HS-27A (cell line): ENCODE data around the gene CDH12.
"Not testable (repeated sequence)": the region's sequence is repeated elsewhere in the genome, so short reads cannot be mapped to it uniquely, and the experiment has no call there.

Experiments used
- DNase-seq: peaks from one replicate; pipeline ENCODE4 v3.0.0-alpha.2; 2012; ENCODE audit warnings: low read depth, missing footprints

CDH12 gene

GRCh38 chr5:22567983-22568382, 285.2 kb downstream of the CDH12 start:
- DNase-seq = no peak

- no peak for DNase-seq
Observed at GRCh38 chr5:22560147-22560546, 293.0 kb downstream of the CDH12 start.

- no peak for DNase-seq
Observed at GRCh38 chr5:22557251-22557650, 295.9 kb downstream of the CDH12 start.

GRCh38 chr5:22554475-22554874, 298.7 kb downstream of the CDH12 start:
- no peak for DNase-seq

- no peak for DNase-seq
Observed at GRCh38 chr5:22549876-22550671, 303.1 kb downstream of the CDH12 start.

DNA sequence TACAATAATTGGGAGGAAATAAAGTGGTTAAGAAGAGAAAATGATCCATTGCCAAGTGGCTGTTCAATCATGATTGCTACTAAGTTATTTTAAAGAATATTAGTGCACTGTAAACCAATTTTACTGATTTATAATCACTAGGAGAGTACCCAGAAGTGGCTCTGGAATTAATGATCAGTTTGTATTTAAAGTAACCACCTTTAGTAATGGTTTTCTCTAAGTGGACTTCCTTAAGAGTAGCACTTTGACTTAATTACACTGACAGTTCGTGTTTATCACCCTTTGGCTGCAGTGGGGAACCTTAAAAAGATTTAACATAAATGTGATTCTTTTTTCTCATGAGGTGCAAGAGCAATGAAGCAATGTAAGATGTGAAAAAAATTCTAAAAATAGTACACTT, 310.8 kb downstream of the CDH12 start:
- no peak for DNase-seq

DNA sequence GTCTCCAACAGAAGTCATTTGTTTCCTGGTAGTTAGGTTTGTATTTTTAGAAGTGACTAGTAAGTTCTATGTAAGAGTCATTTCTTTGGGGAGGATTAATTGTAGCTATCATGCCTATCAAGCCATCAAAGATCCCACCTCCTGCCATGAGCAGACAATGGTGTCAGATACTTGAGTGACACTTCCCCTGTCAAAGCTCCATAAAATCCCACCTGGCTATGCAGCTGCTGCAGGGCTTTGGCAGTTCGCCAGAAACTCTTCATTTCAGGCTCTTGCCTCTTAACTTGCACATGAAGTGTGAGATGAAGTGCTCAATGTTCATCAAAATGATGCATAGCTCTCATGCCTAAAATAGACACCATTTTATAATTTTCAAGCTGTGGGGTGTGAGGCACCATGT, 312.1 kb downstream of the CDH12 start:
- no peak for DNase-seq

DNA sequence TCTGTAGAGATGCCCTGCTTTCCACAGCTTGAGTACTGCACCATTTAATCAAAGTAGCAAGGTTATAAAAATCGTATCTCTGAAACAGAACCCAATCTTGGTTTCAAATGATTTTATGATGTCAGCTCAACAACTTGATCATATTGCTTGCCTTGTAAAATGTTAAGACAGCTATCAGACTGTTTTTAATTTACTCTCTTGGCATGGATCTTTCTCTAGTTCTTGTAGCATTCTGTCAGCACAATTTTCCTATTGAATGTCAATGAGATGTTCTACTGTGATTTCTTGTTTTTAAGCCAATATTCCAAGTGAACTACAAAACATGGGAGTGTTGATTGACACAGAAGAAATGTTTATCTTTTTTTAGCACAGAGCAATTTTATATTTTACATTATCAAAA, 313.4 kb downstream of the CDH12 start:
- DNase-seq = no peak

- DNase-seq = no peak
Observed at GRCh38 chr5:22531986-22532385, 321.2 kb downstream of the CDH12 start.

GRCh38 chr5:22521521-22521920, 331.6 kb downstream of the CDH12 start:
- no peak for DNase-seq

DNA sequence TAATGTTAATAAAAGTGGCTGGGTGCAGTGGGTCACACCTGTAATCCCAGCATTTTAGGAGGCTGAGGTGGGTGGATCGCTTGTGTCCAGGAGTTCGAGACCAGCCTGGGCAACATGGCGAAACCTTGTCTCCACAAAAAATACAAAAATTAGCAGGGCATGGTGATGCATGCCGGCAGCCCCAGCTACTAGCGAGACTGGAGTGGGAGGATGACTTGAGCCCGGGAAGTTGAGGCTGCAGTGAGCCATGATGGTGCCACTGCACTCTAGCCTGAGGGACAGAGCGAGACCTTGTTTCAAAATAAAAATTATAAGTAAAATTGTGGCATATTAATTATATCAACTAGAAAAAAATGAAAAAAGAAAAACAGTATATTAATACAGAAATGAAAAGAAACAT, 336.6 kb downstream of the CDH12 start:
- not testable (repeated sequence) for DNase-seq

DNA sequence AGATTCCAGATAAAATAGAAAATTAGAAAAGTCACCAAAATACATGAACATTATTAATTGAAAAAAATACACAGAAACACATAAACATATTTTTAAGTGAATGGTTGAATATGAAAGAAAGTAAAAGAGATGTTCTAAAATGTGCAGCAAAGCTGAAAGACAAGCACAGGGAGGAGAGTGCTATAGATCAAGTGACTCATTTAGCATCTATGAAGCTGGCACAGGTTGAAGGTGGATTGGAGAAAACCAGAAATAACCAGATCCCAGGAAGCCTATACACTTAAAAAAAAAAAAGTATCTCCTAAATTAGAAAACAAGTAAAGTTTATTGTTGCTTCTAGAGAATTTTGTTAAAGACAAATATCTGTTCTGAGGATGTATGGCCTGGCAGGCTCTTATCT, 338.9 kb downstream of the CDH12 start:
- no peak for DNase-seq

GRCh38 chr5:22505891-22506290, 347.3 kb downstream of the CDH12 start:
- DNase-seq = no peak

DNA sequence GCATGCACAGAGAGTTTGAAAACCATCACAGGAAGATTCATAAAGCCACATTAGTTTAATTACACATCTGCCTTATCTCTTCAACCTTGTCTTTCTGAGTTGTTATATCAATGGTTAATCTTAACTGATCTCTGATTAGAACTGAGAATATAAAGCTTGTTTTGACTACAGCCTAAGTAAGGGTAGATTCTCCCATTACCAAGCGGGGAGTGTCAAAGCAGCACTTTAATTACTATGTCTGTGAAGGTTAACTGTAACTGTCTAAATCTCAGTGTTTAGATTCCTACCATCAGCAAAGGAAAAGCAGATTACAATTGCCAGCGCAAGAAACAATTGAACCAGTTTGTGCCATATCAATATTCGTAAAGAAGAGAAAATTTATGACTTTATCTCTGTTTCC, 348.7 kb downstream of the CDH12 start:
- no peak for DNase-seq

DNA sequence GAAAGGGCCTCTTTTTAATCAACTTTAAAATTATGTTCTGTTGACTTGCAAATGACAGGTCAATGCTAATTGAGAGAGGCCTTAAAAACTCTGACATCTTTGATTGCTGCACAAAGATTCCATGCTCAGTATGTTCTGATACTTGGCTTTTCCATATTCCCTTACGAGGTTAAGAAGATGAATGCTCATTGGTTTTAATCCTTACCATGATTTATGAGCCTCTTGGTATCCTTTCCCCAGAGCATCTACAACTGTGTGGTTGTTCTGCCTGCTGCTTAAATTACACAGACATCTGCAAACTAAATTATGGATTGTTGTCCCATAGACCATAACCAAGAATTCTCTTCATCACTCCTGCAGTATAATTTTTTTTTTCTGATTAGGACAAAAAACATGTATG, 352.6 kb downstream of the CDH12 start:
- no peak for DNase-seq

DNA sequence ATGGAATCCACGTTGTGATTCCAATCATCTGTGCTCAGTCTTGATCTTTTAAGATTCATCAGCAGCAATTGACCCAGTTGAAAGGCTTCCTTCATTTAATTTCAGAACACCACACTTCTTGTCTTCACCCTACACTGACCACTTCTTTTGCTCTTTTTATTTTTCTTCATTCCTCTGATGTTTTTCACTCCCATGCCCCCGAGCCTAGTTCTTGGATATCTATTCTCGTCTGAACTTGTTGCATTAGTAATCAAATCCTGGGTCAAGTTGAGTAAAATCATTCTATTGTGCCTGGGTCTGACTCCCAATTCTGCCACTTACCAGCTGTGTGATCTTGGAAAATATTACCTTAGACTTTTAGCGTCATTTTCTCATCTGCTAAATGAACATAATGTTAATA, 356.5 kb downstream of the CDH12 start:
- no peak for DNase-seq

- DNase-seq = no peak
Observed at GRCh38 chr5:22495016-22495720, 358.0 kb downstream of the CDH12 start.

- DNase-seq = no peak
Observed at GRCh38 chr5:22488427-22488826, 364.7 kb downstream of the CDH12 start.

DNA sequence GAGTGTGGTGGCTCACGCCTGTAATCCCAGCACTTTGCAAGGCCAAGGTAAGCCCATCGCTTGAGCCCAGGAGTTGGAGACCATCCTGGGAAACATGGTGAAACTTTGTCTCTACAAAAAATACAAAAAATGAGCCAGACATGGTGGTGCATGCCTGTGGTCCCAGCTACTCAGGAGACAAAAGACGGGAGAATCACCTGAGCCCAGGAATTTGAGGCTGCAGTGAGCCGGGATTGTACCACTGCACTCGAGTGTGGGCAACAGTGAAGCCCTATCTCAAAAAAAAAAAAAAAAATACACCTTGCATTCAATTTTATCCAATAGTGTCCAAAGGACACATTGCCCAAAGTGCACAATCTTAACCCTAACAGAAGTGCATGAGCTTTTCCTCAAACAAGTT, 372.8 kb downstream of the CDH12 start:
- no peak for DNase-seq

DNA sequence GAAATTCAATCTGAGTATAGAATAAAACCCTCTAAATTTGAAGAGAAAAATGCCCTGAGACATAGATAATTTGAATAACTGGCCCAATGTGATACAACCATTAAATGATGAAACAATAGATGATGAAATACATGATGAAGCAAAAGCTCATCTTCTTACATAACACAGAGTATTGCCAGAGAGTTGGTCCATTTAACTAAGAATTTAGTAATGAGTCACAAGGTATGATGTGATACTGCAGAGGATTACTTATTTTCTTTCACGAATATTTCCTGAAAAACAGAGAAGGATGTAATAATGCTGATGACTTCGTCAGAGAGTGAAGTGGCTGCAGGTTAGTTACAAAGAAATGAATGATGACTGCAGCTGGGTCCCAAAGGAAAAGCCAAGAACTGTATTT, 379.3 kb downstream of the CDH12 start:
- DNase-seq = no peak

GRCh38 chr5:22471154-22471553, 382.0 kb downstream of the CDH12 start:
- no peak for DNase-seq

GRCh38 chr5:22470408-22470807, 382.7 kb downstream of the CDH12 start:
- no peak for DNase-seq

- DNase-seq = no peak
Observed at GRCh38 chr5:22465616-22466015, 387.5 kb downstream of the CDH12 start.

- no peak for DNase-seq
Observed at GRCh38 chr5:22465177-22465576, 388.0 kb downstream of the CDH12 start.
